ENCODE measurements around the gene CHRNG.

CHRNG gene

GRCh38 chr2:232580648-232580981 is 41.1 kb downstream of the CHRNG start:
- DNase-seq = no peak

- DNase-seq = no peak
Observed at GRCh38 chr2:232581725-232582124, 42.2 kb downstream of the CHRNG start.

- no peak for DNase-seq
Observed at GRCh38 chr2:232584238-232584637, 44.7 kb downstream of the CHRNG start.

GRCh38 chr2:232586943-232587505 is 47.5 kb downstream of the CHRNG start:
- no peak for DNase-seq

- DNase-seq = no peak
Observed at GRCh38 chr2:232587512-232587911, 48.0 kb downstream of the CHRNG start.

- DNase-seq = no peak
Observed at GRCh38 chr2:232588031-232588430, 48.5 kb downstream of the CHRNG start.

GRCh38 chr2:232588680-232589585 is 49.4 kb downstream of the CHRNG start:
- DNase-seq = no peak

GRCh38 chr2:232592772-232593395 is 53.4 kb downstream of the CHRNG start:
- DNase-seq = no peak

- no peak for DNase-seq
Observed at GRCh38 chr2:232593982-232594381, 54.5 kb downstream of the CHRNG start.
